OCI-LY3 (cell line): ENCODE results near the gene TIGD6.

Experiments used
- H2AFZ ChIP-seq: fragments of 200-600, 300-600 bp; shearing (Covaris generic); 2 replicates; pipeline ENCODE4 v1.6.0; 2014; ENCODE audit warnings: antibody characterized with exemption, low read depth, low read length
- H3K27ac ChIP-seq: fragments of 200-600, 300-600 bp; sonication (generic); 2 replicates; pipeline ENCODE4 v1.5.1; 2014; ENCODE audit warnings: mild to moderate bottlenecking, low read length, moderate library complexity, mixed read lengths
- H3K27me3 ChIP-seq: fragments of 200-600, 300-600 bp; sonication (generic); 2 replicates; pipeline ENCODE4 v1.6.1; 2014; ENCODE audit warnings: low read depth, low read length, mixed read lengths
- H3K36me3 ChIP-seq: fragments of 200-600, 300-600 bp; sonication (generic); replicated peaks from 2 replicates; pipeline ENCODE3; 2014; ENCODE audit warnings: low read depth, low read length, mixed read lengths
- H3K4me1 ChIP-seq: fragments of 300-600, 200-600 bp; sonication (generic); 2 replicates; pipeline ENCODE4 v1.6.1; 2014; ENCODE audit warnings: low read length, mixed read lengths
- H3K4me2 ChIP-seq: fragments of 200-600, 300-600 bp; sonication (generic); 2 replicates; pipeline ENCODE4 v1.6.1; 2014; ENCODE audit warnings: low read length, mixed read lengths
- H3K4me3 ChIP-seq: fragments of 300-600, 200-600 bp; sonication (generic); 2 replicates; pipeline ENCODE4 v1.5.1; 2014; ENCODE audit warnings: antibody characterized with exemption, mild to moderate bottlenecking, low read length, moderate library complexity
- H3K79me2 ChIP-seq: fragments of 300-600, 200-600 bp; shearing (Covaris generic); 2 replicates; pipeline ENCODE4 v1.6.1; 2014; ENCODE audit warnings: mild to moderate bottlenecking, low read length, mixed read lengths
- H3K9ac ChIP-seq: fragments of 300-600, 200-600 bp; shearing (Covaris generic); 2 replicates; pipeline ENCODE4 v1.6.0; 2014; ENCODE audit warnings: mild to moderate bottlenecking, low read length, moderate library complexity
- H3K9me3 ChIP-seq: fragments of 200-600, 300-600 bp; shearing (Covaris generic); 2 replicates; pipeline ENCODE4 v1.6.1; 2014; ENCODE audit warnings: low read length, mixed read lengths; ENCODE audit not compliant: insufficient read depth
- H4K20me1 ChIP-seq: fragments of 200-600, 300-600 bp; sonication (generic); 2 replicates; pipeline ENCODE4 v1.6.1; 2016; ENCODE audit warnings: low read length, mixed read lengths; ENCODE audit not compliant: insufficient read depth
- CTCF ChIP-seq: fragments of 200-600, 300-600 bp; sonication (generic); IDR thresholded peaks from 2 replicates; pipeline ENCODE4 v1.5.1; 2014; ENCODE audit warnings: antibody characterized with exemption, low read length, low read depth
- EZH2phosphoT487 ChIP-seq: fragments of 200-600 bp; shearing (Covaris generic); IDR thresholded peaks from 2 replicates; pipeline ENCODE4 v1.6.1; 2018; ENCODE audit warnings: antibody characterized with exemption, mixed run types, low read depth

Gene TIGD6

GRCh38 chr5:150036513-150036912 is 36.1 kb upstream of the TIGD6 start:
- Histone ChIP-seq H3K9me3 (no peaks in the 10 kb centered on the region), H3K36me3 (peaks cover 42% of the 10 kb centered on the region), H4K20me1 (peaks cover 11% of the 10 kb centered on the region; the same call in 1 of the 2 replicates), H3K4me3 (no peak overlapping the region), H3K79me2 (peaks cover 3% of the 10 kb centered on the region; the same call in 1 of the 2 replicates), H3K27ac (no peak overlapping the region), H2AFZ (no peak overlapping the region), H3K4me1 (peaks cover 22% of the 10 kb centered on the region), H3K9ac (no peak overlapping the region), H3K4me2 (no peak overlapping the region), H3K27me3 (no peaks in the 10 kb centered on the region)
- TF ChIP-seq CTCF = no peak
- TF ChIP-seq EZH2phosphoT487 = no peak

GRCh38 chr5:150035139-150035895 is 34.9 kb upstream of the TIGD6 start:
- H3K9ac ChIP-seq = no peak overlapping the region
- no peak overlapping the region for H3K4me3 ChIP-seq
- H2AFZ ChIP-seq = no peak overlapping the region
- H4K20me1 ChIP-seq = peaks cover 11% of the 10 kb centered on the region; the same call in 1 of the 2 replicates
- no peaks in the 10 kb centered on the region for H3K9me3 ChIP-seq
- H3K36me3 ChIP-seq = peaks cover 39% of the 10 kb centered on the region
- H3K4me2 ChIP-seq = peak overlapping the region; percentile 7; the same call in 1 of the 2 replicates
- H3K4me1 ChIP-seq = peaks cover 22% of the 10 kb centered on the region
- TF ChIP-seq EZH2phosphoT487 (no peak), CTCF (no peak)
- no peaks in the 10 kb centered on the region for H3K27me3 ChIP-seq
- H3K27ac ChIP-seq = peak overlapping the region; percentile 30
- H3K79me2 ChIP-seq = peaks cover 3% of the 10 kb centered on the region; the same call in 1 of the 2 replicates

GRCh38 chr5:150034662-150035061 is 34.2 kb upstream of the TIGD6 start:
- H3K9ac ChIP-seq = no peak overlapping the region

More at GRCh38 chr5:150034662-150035061, 34.2 kb upstream of the TIGD6 start:
- peak overlapping the region; percentile 30 for H3K27ac ChIP-seq
- peaks cover 22% of the 10 kb centered on the region for H3K4me1 ChIP-seq
- H3K79me2 ChIP-seq = peaks cover 3% of the 10 kb centered on the region; the same call in 1 of the 2 replicates
- H3K9me3 ChIP-seq = no peaks in the 10 kb centered on the region
- H3K4me2 ChIP-seq = peak overlapping the region; percentile 7; the same call in 1 of the 2 replicates
- TF ChIP-seq EZH2phosphoT487 = no peak
- no peak for TF ChIP-seq CTCF
- peaks cover 11% of the 10 kb centered on the region; the same call in 1 of the 2 replicates for H4K20me1 ChIP-seq
- no peak overlapping the region for H2AFZ ChIP-seq
- peaks cover 42% of the 10 kb centered on the region for H3K36me3 ChIP-seq
- H3K4me3 ChIP-seq = no peak overlapping the region
- H3K27me3 ChIP-seq = no peaks in the 10 kb centered on the region
